ENCODE results near the gene LRRC3B.

Gene LRRC3B

DNA sequence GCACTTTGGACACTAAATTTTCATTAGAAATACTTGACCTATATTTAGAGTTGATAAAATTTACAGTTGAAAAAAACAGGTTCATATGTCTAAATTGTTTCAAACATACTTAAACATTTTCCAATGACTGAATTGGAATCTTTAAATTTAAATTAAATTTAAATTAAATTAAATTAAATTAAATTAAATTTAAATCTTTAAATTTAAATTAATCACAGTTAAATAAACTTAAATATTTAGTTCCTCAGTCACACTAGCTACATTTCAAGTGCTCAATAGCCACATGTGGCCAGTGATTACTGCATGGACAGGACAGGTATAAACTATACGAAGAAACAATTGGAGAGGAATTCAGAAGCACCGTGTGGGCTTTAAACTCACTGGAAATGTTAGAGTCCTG lies 16.8 kb downstream of the LRRC3B start:
- H3K9me3 Mint-ChIP-seq = peaks cover 8 to 14% of the 10 kb centered on the region in 2 donors
- peaks cover 3% of the 10 kb centered on the region for H3K36me3 Mint-ChIP-seq (ENCODE audit: insufficient read depth)
- no peak for DNase-seq
- no peak overlapping the region for H3K4me3 Mint-ChIP-seq
- no peak overlapping the region for H3K27ac Mint-ChIP-seq
- H3K4me1 Mint-ChIP-seq (ENCODE audit: low read depth in 2 of 2) = no peaks in the 10 kb centered on the region
- no peak for ATAC-seq (replicated peaks)
- peaks cover 4 to 6% of the 10 kb centered on the region in 2 donors for H3K27me3 Mint-ChIP-seq

DNA sequence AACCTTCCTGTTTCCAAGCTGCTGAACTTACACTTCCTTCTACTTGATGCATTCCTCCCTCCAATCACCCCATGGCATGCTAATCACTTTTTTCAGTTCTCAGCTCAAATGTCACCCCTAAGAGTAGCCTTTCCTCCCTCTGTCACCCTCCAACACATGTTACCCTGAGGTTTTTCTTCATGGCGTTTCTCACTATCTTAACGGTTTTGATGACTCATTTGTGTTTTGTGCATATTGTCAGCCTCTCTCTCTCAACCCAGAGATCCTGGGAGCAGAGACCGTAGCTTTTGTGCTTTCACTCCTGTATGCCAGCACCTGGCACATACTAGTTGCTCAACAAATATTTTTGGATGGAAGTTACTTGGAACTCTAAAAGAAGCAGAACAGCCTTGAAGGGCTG lies 24.5 kb downstream of the LRRC3B start:
- no peaks in the 10 kb centered on the region for H3K4me1 Mint-ChIP-seq (ENCODE audit: low read depth in 2 of 2)
- ATAC-seq (replicated peaks) = no peak

GRCh38 chr3:26648461-26648860 lies 25.9 kb downstream of the LRRC3B start:
- no peak for DNase-seq
- H3K9me3 Mint-ChIP-seq = peaks cover 0 to 7% of the 10 kb centered on the region in 2 donors
- no peaks in the 10 kb centered on the region for H3K4me1 Mint-ChIP-seq (ENCODE audit: low read depth in 2 of 2)
- H3K4me3 Mint-ChIP-seq = no peak overlapping the region
- ATAC-seq (replicated peaks) = no peak
- no peaks in the 10 kb centered on the region for H3K36me3 Mint-ChIP-seq (ENCODE audit: insufficient read depth)
- H3K27me3 Mint-ChIP-seq = no peaks in the 10 kb centered on the region
- H3K27ac Mint-ChIP-seq = no peak overlapping the region

More for the DNA sequence above, 24.5 kb downstream of the LRRC3B start:
- Mint-ChIP-seq H3K27ac (no peak overlapping the region), H3K36me3 (ENCODE audit: insufficient read depth) (no peaks in the 10 kb centered on the region), H3K4me3 (no peak overlapping the region), H3K9me3 (peaks cover 4 to 11% of the 10 kb centered on the region in 2 donors), H3K27me3 (no peaks in the 10 kb centered on the region)
- DNase-seq = no peak

DNA sequence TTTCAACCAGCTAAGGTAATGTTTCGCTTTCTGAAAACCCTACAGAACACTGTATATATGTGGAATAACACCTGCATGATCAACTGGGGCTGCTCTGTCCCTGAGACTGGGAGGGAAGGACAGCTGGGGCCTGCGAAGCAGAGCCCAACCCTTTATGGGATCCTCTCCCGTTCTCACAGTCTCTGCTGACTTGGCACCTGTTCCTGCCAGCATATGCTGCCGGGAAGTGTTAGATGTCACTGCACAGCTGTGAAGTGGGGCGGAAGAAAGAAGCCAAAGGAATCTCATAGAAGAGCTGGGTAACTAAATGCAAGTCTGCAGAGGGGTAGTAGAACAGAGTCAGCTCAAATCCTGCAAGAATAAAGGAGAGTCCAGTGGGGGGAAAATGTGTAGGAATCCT lies 29.6 kb downstream of the LRRC3B start:
- Mint-ChIP-seq H3K4me3 (no peak overlapping the region), H3K36me3 (ENCODE audit: insufficient read depth) (no peaks in the 10 kb centered on the region), H3K27me3 (no peaks in the 10 kb centered on the region), H3K9me3 (peaks cover 0 to 3% of the 10 kb centered on the region in 2 donors), H3K27ac (no peak overlapping the region), H3K4me1 (ENCODE audit: low read depth in 2 of 2) (no peaks in the 10 kb centered on the region)
- ATAC-seq (replicated peaks) (no peak), DNase-seq (no peak)

- no peak overlapping the region for H3K27ac Mint-ChIP-seq
- ATAC-seq (replicated peaks) = no peak
- no peak for DNase-seq
- no peaks in the 10 kb centered on the region for H3K36me3 Mint-ChIP-seq (ENCODE audit: insufficient read depth)
- H3K9me3 Mint-ChIP-seq = no peaks in the 10 kb centered on the region
- H3K27me3 Mint-ChIP-seq = no peaks in the 10 kb centered on the region
- H3K4me1 Mint-ChIP-seq (ENCODE audit: low read depth in 2 of 2) = no peaks in the 10 kb centered on the region
- no peak overlapping the region for H3K4me3 Mint-ChIP-seq
These were observed 31.3 kb downstream of the LRRC3B start for GRCh38 chr3:26653811-26654425.

- H3K4me1 Mint-ChIP-seq (ENCODE audit: low read depth in 2 of 2) = no peaks in the 10 kb centered on the region
- H3K9me3 Mint-ChIP-seq = no peaks in the 10 kb centered on the region
- DNase-seq (no peak), ATAC-seq (replicated peaks) (no peak)
- H3K4me3 Mint-ChIP-seq = no peak overlapping the region
- H3K27ac Mint-ChIP-seq = no peak overlapping the region
- H3K36me3 Mint-ChIP-seq (ENCODE audit: insufficient read depth) = no peaks in the 10 kb centered on the region
- H3K27me3 Mint-ChIP-seq = no peaks in the 10 kb centered on the region
These were observed 32.7 kb downstream of the LRRC3B start for GRCh38 chr3:26655231-26655630.

DNA sequence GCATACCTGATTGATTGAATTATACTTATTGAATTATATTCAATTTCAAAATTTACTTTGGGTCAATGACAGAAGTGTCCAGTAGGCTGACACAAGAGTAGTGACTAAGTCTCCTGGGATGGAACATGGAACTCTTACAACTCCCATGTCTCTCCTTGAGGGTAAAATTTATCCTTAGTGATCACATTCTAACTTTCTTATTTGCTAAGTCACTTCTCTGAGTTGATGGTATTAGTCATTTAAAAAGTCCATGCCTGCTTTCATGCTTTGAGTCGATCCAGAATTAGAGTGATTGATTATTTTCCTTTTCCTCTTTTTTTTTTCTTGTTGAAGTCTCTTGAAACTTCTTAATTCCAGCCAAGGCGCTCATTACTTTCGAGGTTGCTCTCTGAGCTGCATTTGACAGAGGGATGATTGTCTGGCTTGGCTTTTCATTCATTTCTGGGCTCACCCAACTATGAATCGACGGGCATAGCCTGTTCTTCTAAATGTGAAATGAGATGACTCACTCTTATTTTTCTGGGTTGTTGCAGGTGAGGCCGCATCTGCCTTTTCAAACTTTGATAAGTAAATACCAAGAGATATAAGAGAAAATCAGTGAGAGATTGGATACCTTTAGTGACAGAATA lies 34.9 kb downstream of the LRRC3B start:
- Mint-ChIP-seq H3K27me3 (no peaks in the 10 kb centered on the region), H3K9me3 (no peaks in the 10 kb centered on the region), H3K4me3 (no peak overlapping the region), H3K27ac (no peak overlapping the region), H3K36me3 (ENCODE audit: insufficient read depth) (no peaks in the 10 kb centered on the region), H3K4me1 (ENCODE audit: low read depth in 2 of 2) (no peaks in the 10 kb centered on the region)
- DNase-seq (no peak), ATAC-seq (replicated peaks) (no peak)

DNA sequence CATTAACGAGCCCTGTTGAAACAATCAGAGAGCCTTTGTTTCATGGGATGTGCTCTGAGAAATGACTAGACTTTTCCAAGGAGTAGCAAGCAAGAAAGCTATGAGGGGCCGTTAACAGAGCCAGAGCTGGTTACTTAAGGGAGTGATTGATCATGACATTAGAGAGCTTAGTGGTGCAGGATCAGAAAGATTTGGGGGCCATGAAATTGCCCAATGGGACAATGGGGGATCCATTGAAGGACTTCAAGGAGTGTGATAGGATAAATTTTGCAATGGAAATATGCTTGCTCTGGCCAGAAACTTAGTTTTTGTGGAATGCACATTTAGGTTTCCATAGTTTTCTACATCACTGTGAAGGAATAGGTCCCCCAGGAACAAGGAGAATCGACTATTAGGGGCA lies 45.6 kb downstream of the LRRC3B start:
- Mint-ChIP-seq H3K27me3 (no peaks in the 10 kb centered on the region), H3K9me3 (peaks cover 8 to 9% of the 10 kb centered on the region in 2 donors), H3K36me3 (ENCODE audit: insufficient read depth) (no peaks in the 10 kb centered on the region), H3K27ac (no peak overlapping the region), H3K4me1 (ENCODE audit: low read depth in 2 of 2) (no peaks in the 10 kb centered on the region), H3K4me3 (no peak overlapping the region)
- ATAC-seq (replicated peaks) (no peak), DNase-seq (no peak)

GRCh38 chr3:26668696-26669095 lies 46.1 kb downstream of the LRRC3B start:
- H3K4me1 Mint-ChIP-seq (ENCODE audit: low read depth in 2 of 2) = no peaks in the 10 kb centered on the region
- no peaks in the 10 kb centered on the region for H3K27me3 Mint-ChIP-seq
- ATAC-seq (replicated peaks) = no peak
- peaks cover 7 to 8% of the 10 kb centered on the region in 2 donors for H3K9me3 Mint-ChIP-seq
- no peak overlapping the region for H3K27ac Mint-ChIP-seq
- no peak for DNase-seq
- no peaks in the 10 kb centered on the region for H3K36me3 Mint-ChIP-seq (ENCODE audit: insufficient read depth)
- H3K4me3 Mint-ChIP-seq = no peak overlapping the region

DNA sequence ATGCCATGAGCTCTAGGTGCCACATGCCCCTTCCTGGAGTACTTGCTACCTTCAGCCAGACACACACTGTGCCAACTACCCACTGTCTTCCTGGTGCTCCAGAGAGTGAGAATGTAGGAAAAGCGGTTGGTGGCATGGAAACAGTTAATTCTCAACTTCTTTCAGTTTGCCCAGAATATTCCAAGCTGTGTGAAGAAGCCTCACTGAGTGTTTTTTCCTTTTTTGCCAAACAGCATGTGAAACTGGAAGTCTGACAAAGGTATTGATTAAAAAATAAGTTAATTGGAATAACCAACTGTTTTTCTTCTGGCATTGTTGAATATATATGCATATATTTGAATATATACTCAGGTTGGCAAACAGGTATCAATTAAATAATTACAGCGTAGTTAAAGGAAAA lies 52.8 kb downstream of the LRRC3B start:
- H3K27me3 Mint-ChIP-seq = no peaks in the 10 kb centered on the region
- no peak for DNase-seq
- peaks cover 2 to 3% of the 10 kb centered on the region in 2 donors for H3K9me3 Mint-ChIP-seq
- H3K4me1 Mint-ChIP-seq (ENCODE audit: low read depth in 2 of 2) = no peaks in the 10 kb centered on the region
- no peaks in the 10 kb centered on the region for H3K36me3 Mint-ChIP-seq (ENCODE audit: insufficient read depth)
- ATAC-seq (replicated peaks) = no peak
- no peak overlapping the region for H3K27ac Mint-ChIP-seq
- H3K4me3 Mint-ChIP-seq = no peak overlapping the region

GRCh38 chr3:26681632-26682031 lies 59.1 kb downstream of the LRRC3B start:
- H3K4me1 Mint-ChIP-seq (ENCODE audit: low read depth in 2 of 2) = no peaks in the 10 kb centered on the region
- no peak for ATAC-seq (replicated peaks)

GRCh38 chr3:26682406-26682805 lies 59.8 kb downstream of the LRRC3B start:
- Mint-ChIP-seq H3K9me3 (peaks cover 2 to 7% of the 10 kb centered on the region in 2 donors), H3K27me3 (no peaks in the 10 kb centered on the region), H3K4me3 (no peak overlapping the region), H3K27ac (no peak overlapping the region), H3K36me3 (ENCODE audit: insufficient read depth) (no peaks in the 10 kb centered on the region), H3K4me1 (ENCODE audit: low read depth in 2 of 2) (no peaks in the 10 kb centered on the region)
- DNase-seq (no peak), ATAC-seq (replicated peaks) (no peak)

More at GRCh38 chr3:26681632-26682031, 59.1 kb downstream of the LRRC3B start:
- no peaks in the 10 kb centered on the region for H3K36me3 Mint-ChIP-seq (ENCODE audit: insufficient read depth)
- DNase-seq = no peak
- peaks cover 3 to 7% of the 10 kb centered on the region in 2 donors for H3K9me3 Mint-ChIP-seq
- H3K4me3 Mint-ChIP-seq = no peak overlapping the region
- no peak overlapping the region for H3K27ac Mint-ChIP-seq
- no peaks in the 10 kb centered on the region for H3K27me3 Mint-ChIP-seq

- Mint-ChIP-seq H3K4me1 (ENCODE audit: low read depth in 2 of 2) (no peaks in the 10 kb centered on the region), H3K27ac (no peak overlapping the region), H3K27me3 (no peaks in the 10 kb centered on the region), H3K4me3 (no peak overlapping the region), H3K9me3 (peaks cover 3 to 7% of the 10 kb centered on the region in 2 donors), H3K36me3 (ENCODE audit: insufficient read depth) (no peaks in the 10 kb centered on the region)
- ATAC-seq (replicated peaks) (no peak), DNase-seq (no peak)
These were observed 61.3 kb downstream of the LRRC3B start for GRCh38 chr3:26683902-26684301.

- H3K27me3 Mint-ChIP-seq = no peaks in the 10 kb centered on the region
- DNase-seq = no peak
- no peak overlapping the region for H3K4me3 Mint-ChIP-seq
- H3K27ac Mint-ChIP-seq = no peak overlapping the region
- ATAC-seq (replicated peaks) = no peak
- peaks cover 0 to 3% of the 10 kb centered on the region in 2 donors for H3K9me3 Mint-ChIP-seq
- no peaks in the 10 kb centered on the region for H3K36me3 Mint-ChIP-seq (ENCODE audit: insufficient read depth)
- H3K4me1 Mint-ChIP-seq (ENCODE audit: low read depth in 2 of 2) = no peaks in the 10 kb centered on the region
These were observed 64.9 kb downstream of the LRRC3B start for GRCh38 chr3:26687466-26687865.

Measured in effector memory CD8-positive, alpha-beta T cell (primary cell).